ENCODE measurements around the gene ITGB7.

DNA sequence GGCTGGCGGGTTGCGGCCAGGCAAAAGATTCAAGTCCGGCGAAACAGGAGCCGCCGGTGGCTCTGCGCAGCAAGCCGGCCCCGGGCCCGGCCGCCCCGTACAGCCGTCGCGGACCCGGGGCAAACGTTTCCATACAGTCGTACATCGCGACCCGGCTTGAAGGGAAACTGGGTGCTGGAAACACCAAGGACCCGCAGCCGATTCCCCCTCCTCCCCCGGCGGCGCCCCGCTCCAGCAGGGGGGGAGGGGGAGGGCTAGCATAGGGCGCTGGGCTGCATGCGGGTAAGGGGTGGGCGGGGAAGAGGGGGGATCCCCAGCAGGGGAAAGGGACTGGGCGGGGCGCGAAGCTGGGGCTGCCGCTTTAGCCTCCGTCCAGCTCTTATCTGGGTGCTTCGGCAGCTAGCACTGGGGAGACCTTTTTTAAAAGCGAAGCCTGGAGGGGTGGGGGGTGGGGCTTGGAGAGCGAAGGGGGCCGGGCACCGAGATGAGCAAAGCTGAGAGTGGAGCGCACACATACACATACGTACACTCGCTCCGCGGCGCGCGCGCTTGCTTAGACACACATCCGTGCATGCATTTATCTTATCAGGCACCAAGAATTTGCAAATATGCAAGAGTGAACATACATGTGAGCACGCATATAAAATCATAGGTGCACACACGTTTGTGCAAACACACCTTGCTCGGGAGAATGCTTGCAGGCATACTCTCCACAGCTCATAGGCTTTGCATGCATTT, 13.1 kb upstream of the ITGB7 start:
- TF ChIP-seq, protein P1, sequence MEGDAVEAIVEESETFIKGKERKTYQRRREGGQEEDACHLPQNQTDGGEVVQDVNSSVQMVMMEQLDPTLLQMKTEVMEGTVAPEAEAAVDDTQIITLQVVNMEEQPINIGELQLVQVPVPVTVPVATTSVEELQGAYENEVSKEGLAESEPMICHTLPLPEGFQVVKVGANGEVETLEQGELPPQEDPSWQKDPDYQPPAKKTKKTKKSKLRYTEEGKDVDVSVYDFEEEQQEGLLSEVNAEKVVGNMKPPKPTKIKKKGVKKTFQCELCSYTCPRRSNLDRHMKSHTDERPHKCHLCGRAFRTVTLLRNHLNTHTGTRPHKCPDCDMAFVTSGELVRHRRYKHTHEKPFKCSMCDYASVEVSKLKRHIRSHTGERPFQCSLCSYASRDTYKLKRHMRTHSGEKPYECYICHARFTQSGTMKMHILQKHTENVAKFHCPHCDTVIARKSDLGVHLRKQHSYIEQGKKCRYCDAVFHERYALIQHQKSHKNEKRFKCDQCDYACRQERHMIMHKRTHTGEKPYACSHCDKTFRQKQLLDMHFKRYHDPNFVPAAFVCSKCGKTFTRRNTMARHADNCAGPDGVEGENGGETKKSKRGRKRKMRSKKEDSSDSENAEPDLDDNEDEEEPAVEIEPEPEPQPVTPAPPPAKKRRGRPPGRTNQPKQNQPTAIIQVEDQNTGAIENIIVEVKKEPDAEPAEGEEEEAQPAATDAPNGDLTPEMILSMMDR (IDR thresholded peaks at IDR 0.05; ENCODE audit: insufficient read depth, low read depth, low read length), result no peak
- TF ChIP-seq EZH2 (IDR thresholded peaks at IDR 0.05; ENCODE audit: insufficient read depth, low read length), result no peak

Data from astrocyte (in vitro differentiated cells and primary cell).